ENCODE results near the gene GSK3B. TPM values are rescaled to one million over a fixed set of nuclear protein-coding genes. Genes with fewer than 3 reads are reported as not detected.

GSK3B gene
- polyA plus RNA-seq, 3 donors: 16.2 to 20.6 (median 20.5) TPM

DNA sequence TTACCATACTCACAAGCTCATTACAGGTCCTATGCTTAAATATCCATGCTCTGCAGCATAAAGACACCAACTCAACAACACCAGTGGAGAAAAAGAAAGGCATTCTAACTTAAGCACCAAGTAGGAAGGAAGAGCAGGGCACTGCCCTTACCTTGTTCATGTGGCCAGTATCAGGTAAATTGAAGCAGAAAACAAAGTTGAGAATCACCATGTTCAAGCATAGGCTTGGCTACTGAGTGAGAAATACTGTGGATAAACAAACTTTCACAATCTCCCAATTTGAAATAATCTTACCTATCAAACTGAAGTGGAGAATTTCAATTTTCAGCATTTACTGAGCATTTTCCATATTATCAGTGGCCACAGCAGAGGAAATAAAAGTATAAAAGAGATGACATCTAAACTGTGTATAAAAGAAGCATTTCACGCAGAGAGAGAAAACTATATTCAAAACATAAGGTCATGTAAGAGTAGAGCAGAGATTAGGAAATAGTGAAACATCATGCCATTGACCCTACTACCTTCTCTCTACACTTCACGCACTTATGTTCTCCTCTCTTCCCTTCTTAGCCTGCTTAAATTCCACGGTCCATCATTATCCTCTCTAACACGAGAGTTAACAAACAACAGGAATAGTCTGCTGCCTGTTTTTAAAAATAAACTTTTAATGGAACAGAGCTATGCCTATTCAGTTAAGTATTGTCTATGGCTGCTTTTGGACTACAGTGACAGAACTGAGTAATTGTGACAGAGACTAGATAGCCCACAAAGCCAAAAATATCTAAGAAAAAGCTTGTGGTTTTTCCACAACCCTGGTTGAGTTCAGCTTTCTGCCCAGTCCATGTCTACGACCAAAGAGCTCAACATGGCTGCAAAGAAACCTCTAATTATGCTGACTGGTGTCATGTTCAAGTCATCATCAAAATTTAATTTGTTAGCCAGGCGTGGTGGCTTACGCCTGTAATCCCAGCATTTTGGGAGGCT lies 169.8 kb downstream of the GSK3B start:
- Mint-ChIP-seq H3K4me3 (no peak overlapping the region), H3K36me3 (peaks cover 16 to 18% of the 10 kb centered on the region in 2 donors)

More for the DNA sequence above, 169.8 kb downstream of the GSK3B start:
- Histone ChIP-seq H3K4me3 (replicated peaks in 1 of 3; ENCODE audit: low read depth in 2 of 3, low read length in 3 of 3) (no peak overlapping the region), H3K36me3 (replicated peaks in 1 of 2; ENCODE audit: control insufficient read depth in 1 of 2, insufficient read depth in 2 of 2, low read length in 2 of 2) (peaks cover 10 to 27% of the 10 kb centered on the region in 2 donors), H3K4me1 (ENCODE audit: control insufficient read depth in 1 of 2, insufficient read depth in 2 of 2, low read length in 2 of 2) (no peaks in the 10 kb centered on the region), H2AFZ (ENCODE audit: insufficient read depth, low read depth, low read length, poor library complexity, severe bottlenecking) (no peak overlapping the region), H3K9me3 (replicated peaks in 1 of 2; ENCODE audit: control insufficient read depth in 1 of 2, insufficient read depth in 1 of 2, low read length in 2 of 2) (no peaks in the 10 kb centered on the region), H3K27me3 (ENCODE audit: control insufficient read depth in 2 of 2, insufficient read depth in 2 of 2, low read length in 2 of 2) (no peaks in the 10 kb centered on the region), H3K27ac (ENCODE audit: low read depth in 1 of 2, low read length in 2 of 2) (peak overlapping the region in 1 of 2 donors; percentile 17), H3K4me2 (replicated peaks; ENCODE audit: extremely low read depth, low read length, poor library complexity, severe bottlenecking) (no peak overlapping the region), H4K20me1 (ENCODE audit: insufficient read depth, low read length) (peaks cover 62% of the 10 kb centered on the region), H3K9ac (ENCODE audit: insufficient read depth, low read length, poor library complexity, severe bottlenecking) (no peak overlapping the region), H3K79me2 (ENCODE audit: insufficient read depth, low read length) (peaks cover 48% of the 10 kb centered on the region)
- Mint-ChIP-seq H3K27ac (peak overlapping the region in 2 of 7 donors; percentile 0 to 50), H3K4me1 (peaks cover 2% of the 10 kb centered on the region), H3K9me3 (peaks cover 0 to 3% (median 0%) of the 10 kb centered on the region in 7 donors), H3K27me3 (ENCODE audit: low read depth in 3 of 3) (no peaks in the 10 kb centered on the region)
- DNase-seq: no peak
- WGBS (ENCODE audit: insufficient coverage): 100% methylated on average over 3 of the region's 7 CpGs
- TF ChIP-seq CTCF (IDR thresholded peaks at IDR 0.05): no peak
- intact Hi-C loops (cut with micrococcal nuclease): no loop called here

All from CD14-positive monocyte (primary cell).